ENCODE measurements around the gene PACS2.

DNA sequence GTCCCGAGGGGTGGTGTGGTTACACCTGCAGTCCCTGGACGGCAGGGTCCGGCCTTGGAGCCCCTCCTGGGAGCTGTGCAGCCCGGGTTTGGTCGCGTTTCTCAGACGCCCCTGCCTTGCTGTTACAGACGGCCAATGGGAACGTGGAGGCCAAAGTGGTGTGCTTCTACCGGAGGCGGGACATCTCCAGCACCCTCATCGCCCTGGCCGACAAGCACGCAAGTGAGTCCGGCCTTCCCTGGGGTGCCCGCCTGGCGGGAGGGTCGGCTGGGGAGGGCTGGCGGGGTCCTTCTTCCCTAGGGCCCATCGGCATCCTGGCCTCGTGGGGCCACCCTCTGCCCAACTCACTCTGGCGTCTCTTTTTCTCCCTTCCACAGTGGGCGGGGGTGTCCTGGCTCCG lies 130.7 kb downstream of the PACS2 start:
- TF ChIP-seq POLR2A (IDR thresholded peaks at IDR 0.05) (no peak), EP300 (IDR thresholded peaks at IDR 0.05) (no peak)
- TF ChIP-seq, protein P1, sequence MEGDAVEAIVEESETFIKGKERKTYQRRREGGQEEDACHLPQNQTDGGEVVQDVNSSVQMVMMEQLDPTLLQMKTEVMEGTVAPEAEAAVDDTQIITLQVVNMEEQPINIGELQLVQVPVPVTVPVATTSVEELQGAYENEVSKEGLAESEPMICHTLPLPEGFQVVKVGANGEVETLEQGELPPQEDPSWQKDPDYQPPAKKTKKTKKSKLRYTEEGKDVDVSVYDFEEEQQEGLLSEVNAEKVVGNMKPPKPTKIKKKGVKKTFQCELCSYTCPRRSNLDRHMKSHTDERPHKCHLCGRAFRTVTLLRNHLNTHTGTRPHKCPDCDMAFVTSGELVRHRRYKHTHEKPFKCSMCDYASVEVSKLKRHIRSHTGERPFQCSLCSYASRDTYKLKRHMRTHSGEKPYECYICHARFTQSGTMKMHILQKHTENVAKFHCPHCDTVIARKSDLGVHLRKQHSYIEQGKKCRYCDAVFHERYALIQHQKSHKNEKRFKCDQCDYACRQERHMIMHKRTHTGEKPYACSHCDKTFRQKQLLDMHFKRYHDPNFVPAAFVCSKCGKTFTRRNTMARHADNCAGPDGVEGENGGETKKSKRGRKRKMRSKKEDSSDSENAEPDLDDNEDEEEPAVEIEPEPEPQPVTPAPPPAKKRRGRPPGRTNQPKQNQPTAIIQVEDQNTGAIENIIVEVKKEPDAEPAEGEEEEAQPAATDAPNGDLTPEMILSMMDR (IDR thresholded peaks at IDR 0.05): no peak
